Activated naive CD8-positive, alpha-beta T cell treated with anti-CD3 and anti-CD28 coated beads, Interleukin-2, amount 50 U/mL, for 24 hours (primary cell): ENCODE data around the gene HPS6.

Source experiments
- ATAC-seq: fragments of 150-1000 bp; cut with Tn5 transposase; one replicate; pipeline ENCODE4 v1.10.0; 2021
- DNase-seq: peaks from one replicate; pipeline ENCODE4 v3.0.0; 2021
- H3K27ac Mint-ChIP-seq: one replicate; pipeline ENCODE4 v1.8.0; 2021; ENCODE audit warnings: mild to moderate bottlenecking, mixed read lengths
- H3K27me3 Mint-ChIP-seq: one replicate; pipeline ENCODE4 v1.8.0; 2021; ENCODE audit warnings: mixed read lengths
- H3K36me3 Mint-ChIP-seq: one replicate; pipeline ENCODE4 v1.8.0; 2021; ENCODE audit warnings: low read depth, mixed read lengths
- H3K4me1 Mint-ChIP-seq: one replicate; pipeline ENCODE4 v1.8.0; 2021; ENCODE audit warnings: mixed read lengths
- H3K4me3 Mint-ChIP-seq: one replicate; pipeline ENCODE4 v1.8.0; 2021; ENCODE audit warnings: mild to moderate bottlenecking, moderate library complexity, mixed read lengths
- H3K9me3 Mint-ChIP-seq: one replicate; pipeline ENCODE4 v1.8.0; 2021; ENCODE audit warnings: mixed read lengths

HPS6 gene

GRCh38 chr10:102102421-102102820 is 37.3 kb downstream of the HPS6 start:
- H3K9me3 Mint-ChIP-seq = no peaks in the 10 kb centered on the region
- no peaks in the 10 kb centered on the region for H3K27me3 Mint-ChIP-seq
- H3K36me3 Mint-ChIP-seq = peaks cover 14% of the 10 kb centered on the region
- no peak for DNase-seq
- H3K4me1 Mint-ChIP-seq = peaks cover 12% of the 10 kb centered on the region
- ATAC-seq = no peak
- H3K27ac Mint-ChIP-seq = no peak overlapping the region
- H3K4me3 Mint-ChIP-seq = no peak overlapping the region

GRCh38 chr10:102106998-102107397 is 41.8 kb downstream of the HPS6 start:
- peaks cover 14% of the 10 kb centered on the region for H3K4me1 Mint-ChIP-seq
- no peaks in the 10 kb centered on the region for H3K9me3 Mint-ChIP-seq
- no peak overlapping the region for H3K4me3 Mint-ChIP-seq
- ATAC-seq (no peak), DNase-seq (no peak)
- no peaks in the 10 kb centered on the region for H3K27me3 Mint-ChIP-seq
- H3K36me3 Mint-ChIP-seq = peaks cover 32% of the 10 kb centered on the region
- H3K27ac Mint-ChIP-seq = no peak overlapping the region

- H3K9me3 Mint-ChIP-seq = no peaks in the 10 kb centered on the region
- peaks cover 34% of the 10 kb centered on the region for H3K36me3 Mint-ChIP-seq
- H3K4me1 Mint-ChIP-seq = peaks cover 31% of the 10 kb centered on the region
- no peak overlapping the region for H3K27ac Mint-ChIP-seq
- ATAC-seq = no peak
- H3K4me3 Mint-ChIP-seq = no peak overlapping the region
- no peak for DNase-seq
- no peaks in the 10 kb centered on the region for H3K27me3 Mint-ChIP-seq
Measured at GRCh38 chr10:102109166-102110116, 44.3 kb downstream of the HPS6 start.

GRCh38 chr10:102111276-102111675 is 46.1 kb downstream of the HPS6 start:
- Mint-ChIP-seq H3K36me3 (peaks cover 27% of the 10 kb centered on the region), H3K4me3 (no peak overlapping the region), H3K4me1 (peaks cover 33% of the 10 kb centered on the region), H3K27me3 (no peaks in the 10 kb centered on the region), H3K9me3 (no peaks in the 10 kb centered on the region), H3K27ac (no peak overlapping the region)
- ATAC-seq (no peak), DNase-seq (no peak)

GRCh38 chr10:102112210-102112817 is 47.2 kb downstream of the HPS6 start:
- Mint-ChIP-seq H3K4me1 (peaks cover 44% of the 10 kb centered on the region), H3K9me3 (no peaks in the 10 kb centered on the region), H3K36me3 (peaks cover 26% of the 10 kb centered on the region), H3K27me3 (no peaks in the 10 kb centered on the region), H3K4me3 (peak overlapping the region; percentile 85), H3K27ac (peak overlapping the region; percentile 22)
- no peak for DNase-seq
- no peak for ATAC-seq

- ATAC-seq (no peak), DNase-seq (no peak)
- Mint-ChIP-seq H3K36me3 (peaks cover 26% of the 10 kb centered on the region), H3K27me3 (no peaks in the 10 kb centered on the region), H3K4me3 (peak overlapping the region; percentile 85), H3K4me1 (peaks cover 55% of the 10 kb centered on the region), H3K27ac (peak overlapping the region; percentile 85), H3K9me3 (no peaks in the 10 kb centered on the region)
Measured at GRCh38 chr10:102113261-102113955, 48.3 kb downstream of the HPS6 start.

- Mint-ChIP-seq H3K4me3 (peak overlapping the region; percentile 85), H3K27me3 (no peaks in the 10 kb centered on the region), H3K4me1 (peaks cover 63% of the 10 kb centered on the region), H3K36me3 (peaks cover 21% of the 10 kb centered on the region), H3K27ac (peak overlapping the region; percentile 95), H3K9me3 (no peaks in the 10 kb centered on the region)
- no peak for DNase-seq
- ATAC-seq = no peak
Measured at GRCh38 chr10:102113956-102114857, 49.1 kb downstream of the HPS6 start.

- DNase-seq (peak; percentile 91), ATAC-seq (peak; percentile 61)
- H3K4me1 Mint-ChIP-seq = peaks cover 66% of the 10 kb centered on the region
- no peaks in the 10 kb centered on the region for H3K27me3 Mint-ChIP-seq
- no peaks in the 10 kb centered on the region for H3K9me3 Mint-ChIP-seq
- peak overlapping the region; percentile 95 for H3K27ac Mint-ChIP-seq
- H3K36me3 Mint-ChIP-seq = peaks cover 13% of the 10 kb centered on the region
- H3K4me3 Mint-ChIP-seq = peak overlapping the region; percentile 85
Measured at GRCh38 chr10:102114861-102115618, 49.9 kb downstream of the HPS6 start.

GRCh38 chr10:102115775-102116174 is 50.6 kb downstream of the HPS6 start:
- no peaks in the 10 kb centered on the region for H3K9me3 Mint-ChIP-seq
- no peak for DNase-seq
- ATAC-seq = no peak
- H3K27me3 Mint-ChIP-seq = no peaks in the 10 kb centered on the region
- peaks cover 66% of the 10 kb centered on the region for H3K4me1 Mint-ChIP-seq
- peaks cover 6% of the 10 kb centered on the region for H3K36me3 Mint-ChIP-seq
- peak overlapping the region; percentile 85 for H3K4me3 Mint-ChIP-seq
- peak overlapping the region; percentile 95 for H3K27ac Mint-ChIP-seq

- Mint-ChIP-seq H3K27me3 (no peaks in the 10 kb centered on the region), H3K27ac (peak overlapping the region; percentile 95), H3K4me1 (peaks cover 75% of the 10 kb centered on the region), H3K36me3 (peaks cover 3% of the 10 kb centered on the region), H3K4me3 (peak overlapping the region; percentile 92), H3K9me3 (no peaks in the 10 kb centered on the region)
- DNase-seq = no peak
- no peak for ATAC-seq
Measured at GRCh38 chr10:102116656-102117055, 51.5 kb downstream of the HPS6 start.
